ENCODE measurements around the gene DNPH1.
A peak's percentile ranks its signal among the peaks of the same experiment; 100 is the strongest.

DNPH1 gene

DNA sequence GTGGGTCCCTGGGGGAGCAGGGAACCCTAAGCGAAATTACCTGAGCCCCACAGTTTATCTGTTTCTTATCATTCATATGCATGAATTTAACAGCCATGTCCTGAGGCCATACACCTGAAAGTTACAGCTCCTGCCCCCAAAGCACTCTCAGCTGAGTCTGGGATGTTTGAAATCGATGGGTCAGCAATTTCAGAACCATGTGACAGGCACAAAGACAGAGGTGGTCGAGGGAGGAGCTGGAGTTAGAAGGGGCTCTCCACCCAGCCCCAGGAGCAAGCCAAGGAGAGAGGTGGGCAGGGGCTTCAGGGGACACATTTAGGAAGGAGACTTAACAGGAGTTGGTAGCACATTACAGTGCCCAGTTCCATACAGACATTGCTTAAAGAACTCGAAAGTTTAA is 28.9 kb upstream of the DNPH1 start:
- H3K4me3 Mint-ChIP-seq, result no peak overlapping the region

DNA sequence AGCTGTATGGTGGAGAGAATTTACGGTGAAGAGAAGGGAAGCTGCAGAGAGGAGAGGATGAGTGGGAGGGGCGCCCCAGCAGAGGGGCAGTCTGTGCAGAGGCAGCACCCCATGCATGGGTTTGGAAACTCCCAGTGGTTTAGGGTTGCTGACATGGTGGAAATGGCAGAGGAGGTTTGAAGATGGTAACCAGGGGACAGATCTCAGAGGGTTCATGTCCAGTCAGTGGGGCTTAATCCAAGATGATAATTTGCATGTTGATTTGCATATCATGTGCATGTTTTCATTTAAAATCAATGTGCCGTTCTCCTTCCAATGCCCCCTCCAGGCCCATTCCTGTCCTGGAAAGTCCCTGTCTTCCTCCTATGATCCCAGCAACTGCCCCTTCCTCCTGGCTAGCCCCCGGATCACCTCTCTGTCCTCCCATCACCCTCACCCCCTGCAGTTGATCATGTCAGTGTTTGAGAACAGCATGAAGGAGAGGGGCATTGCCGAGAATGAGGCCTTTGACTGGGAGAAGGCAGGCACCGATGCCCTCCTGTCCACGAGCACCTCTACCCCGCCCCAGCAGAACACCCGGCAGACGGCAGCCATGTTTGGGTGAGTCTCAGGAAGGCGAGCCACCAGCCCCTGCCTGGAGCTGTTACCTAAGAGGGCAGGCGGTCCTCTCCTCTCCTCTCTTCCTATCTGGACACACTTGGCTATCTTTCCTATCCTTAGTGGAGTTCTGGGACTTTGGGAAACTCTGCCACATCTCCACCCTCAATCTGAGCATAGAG is 28.3 kb upstream of the DNPH1 start:
- no peaks in the 10 kb centered on the region for H3K4me1 Mint-ChIP-seq
- H3K36me3 Mint-ChIP-seq, result no peaks in the 10 kb centered on the region
- H3K27me3 Mint-ChIP-seq, result peaks cover 53% of the 10 kb centered on the region
- H3K4me3 Mint-ChIP-seq, result no peak overlapping the region
- H3K27ac Mint-ChIP-seq, result peak overlapping the region; percentile 55
- H3K9me3 Mint-ChIP-seq, result no peaks in the 10 kb centered on the region
- DNase-seq, result no peak
- CTCF ChIA-PET, result interaction anchor here (1.2 kb wide), 1 partner anchor 140 kb away, joined by 3 read pairs; no protein-coding TSS in a partner anchor

More for the DNA sequence above, 28.9 kb upstream of the DNPH1 start:
- CTCF ChIA-PET, result interaction anchor here (1.2 kb wide), 1 partner anchor 139 kb away, joined by 3 read pairs; no protein-coding TSS in a partner anchor
- H3K9me3 Mint-ChIP-seq, result no peaks in the 10 kb centered on the region
- H3K36me3 Mint-ChIP-seq, result no peaks in the 10 kb centered on the region
- H3K27me3 Mint-ChIP-seq, result peaks cover 46% of the 10 kb centered on the region
- no peak overlapping the region for H3K27ac Mint-ChIP-seq
- H3K4me1 Mint-ChIP-seq, result no peaks in the 10 kb centered on the region
- DNase-seq, result no peak

- H3K27ac Mint-ChIP-seq, result peak overlapping the region; percentile 55
- DNase-seq, result no peak
- H3K27me3 Mint-ChIP-seq, result peaks cover 60% of the 10 kb centered on the region
- H3K9me3 Mint-ChIP-seq, result no peaks in the 10 kb centered on the region
- no peak overlapping the region for H3K4me3 Mint-ChIP-seq
- H3K4me1 Mint-ChIP-seq, result peaks cover 2% of the 10 kb centered on the region
- no peaks in the 10 kb centered on the region for H3K36me3 Mint-ChIP-seq
- CTCF ChIA-PET, result interaction anchor here (1.2 kb wide), 1 partner anchor 141 kb away, joined by 3 read pairs; no protein-coding TSS in a partner anchor
These were observed 27.5 kb upstream of the DNPH1 start for GRCh38 chr6:43256670-43257366.

GRCh38 chr6:43255408-43256054 is 26.2 kb upstream of the DNPH1 start:
- H3K4me3 Mint-ChIP-seq, result no peak overlapping the region
- H3K27me3 Mint-ChIP-seq, result peaks cover 72% of the 10 kb centered on the region
- CTCF ChIA-PET, result no interaction called here
- H3K9me3 Mint-ChIP-seq, result no peaks in the 10 kb centered on the region
- no peaks in the 10 kb centered on the region for H3K36me3 Mint-ChIP-seq
- H3K4me1 Mint-ChIP-seq, result peaks cover 13% of the 10 kb centered on the region
- DNase-seq, result no peak
- H3K27ac Mint-ChIP-seq, result peak overlapping the region; percentile 49

DNA sequence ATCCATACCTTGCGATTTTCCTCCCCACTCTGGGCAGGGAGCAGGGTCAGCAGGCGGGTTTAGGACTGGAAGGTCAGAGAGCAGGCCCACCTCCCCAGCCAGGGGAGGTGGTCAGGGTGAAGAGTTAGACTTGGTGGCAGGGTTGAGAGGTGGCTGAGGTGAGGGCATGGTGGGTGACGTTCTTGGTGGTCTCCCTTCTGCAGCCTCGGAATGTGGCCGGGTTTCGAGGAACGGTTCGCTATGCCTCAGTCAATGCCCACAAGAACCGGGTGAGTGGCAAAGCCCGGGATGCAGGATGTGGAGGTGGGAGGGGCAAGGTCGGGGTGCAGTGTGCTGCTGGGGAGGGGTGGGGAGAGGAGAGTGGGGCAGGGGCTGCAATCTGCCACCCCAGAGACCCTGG is 25.6 kb upstream of the DNPH1 start:
- Mint-ChIP-seq H3K9me3 (no peaks in the 10 kb centered on the region), H3K36me3 (no peaks in the 10 kb centered on the region), H3K27me3 (peaks cover 72% of the 10 kb centered on the region), H3K4me1 (peaks cover 14% of the 10 kb centered on the region), H3K27ac (no peak overlapping the region), H3K4me3 (no peak overlapping the region)
- DNase-seq, result no peak
- CTCF ChIA-PET, result no interaction called here

GRCh38 chr6:43254138-43254817 is 25.0 kb upstream of the DNPH1 start:
- Mint-ChIP-seq H3K4me3 (no peak overlapping the region), H3K9me3 (no peaks in the 10 kb centered on the region), H3K4me1 (peaks cover 14% of the 10 kb centered on the region), H3K27me3 (peaks cover 68% of the 10 kb centered on the region), H3K27ac (no peak overlapping the region), H3K36me3 (no peaks in the 10 kb centered on the region)
- CTCF ChIA-PET, result interaction anchor here (1.0 to 1.8 kb wide), 2 partner anchors 24 to 251 kb away, joined by 3 to 4 read pairs; no protein-coding TSS in a partner anchor
- no peak for DNase-seq

DNA sequence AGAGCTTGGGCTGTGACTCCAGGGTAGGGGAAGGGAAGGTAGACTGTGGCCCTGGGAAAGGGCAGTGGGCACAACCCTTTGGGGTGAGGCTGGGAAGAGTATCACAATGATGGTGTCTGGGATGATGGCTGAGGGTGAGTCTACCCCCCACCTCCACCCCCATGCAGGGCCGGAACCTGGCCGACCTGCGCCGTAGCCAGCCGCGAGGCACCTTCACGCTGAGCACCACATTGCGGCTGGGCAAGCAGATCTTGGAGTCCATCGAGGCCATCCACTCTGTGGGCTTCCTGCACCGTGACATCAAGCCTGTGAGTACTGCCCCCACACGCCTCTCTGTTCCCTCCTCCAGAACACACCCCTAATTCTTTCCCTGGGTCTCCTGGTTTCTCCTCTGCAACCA is 24.1 kb upstream of the DNPH1 start:
- H3K4me1 Mint-ChIP-seq, result peaks cover 14% of the 10 kb centered on the region
- no peaks in the 10 kb centered on the region for H3K36me3 Mint-ChIP-seq
- no peak for DNase-seq
- H3K27ac Mint-ChIP-seq, result no peak overlapping the region
- CTCF ChIA-PET, result interaction anchor here (0.6 to 1.8 kb wide), 2 partner anchors 145 to 252 kb away, joined by 4 read pairs; no protein-coding TSS in a partner anchor
- no peak overlapping the region for H3K4me3 Mint-ChIP-seq
- no peaks in the 10 kb centered on the region for H3K9me3 Mint-ChIP-seq
- peaks cover 63% of the 10 kb centered on the region for H3K27me3 Mint-ChIP-seq

- peaks cover 48% of the 10 kb centered on the region for H3K27me3 Mint-ChIP-seq
- CTCF ChIA-PET, result interaction anchor here (0.9 kb wide), 1 partner anchor 22 kb away, joined by 3 read pairs; the partner anchor contains the start of gene DNPH1
- H3K27ac Mint-ChIP-seq, result no peak overlapping the region
- no peak overlapping the region for H3K4me3 Mint-ChIP-seq
- peaks cover 30% of the 10 kb centered on the region for H3K4me1 Mint-ChIP-seq
- H3K36me3 Mint-ChIP-seq, result no peaks in the 10 kb centered on the region
- H3K9me3 Mint-ChIP-seq, result no peaks in the 10 kb centered on the region
- DNase-seq, result no peak
These were observed 21.7 kb upstream of the DNPH1 start for GRCh38 chr6:43250992-43251373.

DNA sequence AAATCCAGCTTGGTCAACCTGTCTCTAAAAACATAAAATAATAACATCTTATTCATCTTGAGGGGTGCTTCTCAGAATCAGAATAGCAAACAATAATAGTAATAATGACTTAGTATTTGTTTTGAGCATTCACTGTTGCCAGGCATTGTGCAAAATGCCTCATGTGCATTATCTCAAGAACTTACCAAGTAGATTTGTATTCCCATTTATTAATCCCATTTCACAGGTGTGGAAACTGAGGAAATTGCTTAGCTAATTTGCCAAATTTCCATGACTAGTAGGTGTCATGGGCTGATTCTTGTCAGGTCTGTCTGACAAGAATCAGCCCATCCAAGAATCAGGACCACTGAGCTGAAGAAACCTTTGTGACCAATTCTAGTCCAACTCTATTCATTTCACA is 19.5 kb upstream of the DNPH1 start:
- Mint-ChIP-seq H3K9me3 (no peaks in the 10 kb centered on the region), H3K4me3 (no peak overlapping the region), H3K27me3 (peaks cover 41% of the 10 kb centered on the region), H3K4me1 (peaks cover 30% of the 10 kb centered on the region), H3K27ac (no peak overlapping the region), H3K36me3 (no peaks in the 10 kb centered on the region)
- CTCF ChIA-PET, result interaction anchor here (1.0 kb wide), 1 partner anchor 19 kb away, joined by 3 read pairs; the partner anchor contains the start of gene DNPH1
- no peak for DNase-seq

GRCh38 chr6:43248101-43248500 is 18.8 kb upstream of the DNPH1 start:
- H3K36me3 Mint-ChIP-seq, result no peaks in the 10 kb centered on the region
- peak overlapping the region; percentile 75 for H3K4me3 Mint-ChIP-seq
- CTCF ChIA-PET, result no interaction called here
- no peak for DNase-seq
- peaks cover 30% of the 10 kb centered on the region for H3K4me1 Mint-ChIP-seq
- no peaks in the 10 kb centered on the region for H3K9me3 Mint-ChIP-seq
- H3K27ac Mint-ChIP-seq, result no peak overlapping the region
- H3K27me3 Mint-ChIP-seq, result peaks cover 34% of the 10 kb centered on the region

DNA sequence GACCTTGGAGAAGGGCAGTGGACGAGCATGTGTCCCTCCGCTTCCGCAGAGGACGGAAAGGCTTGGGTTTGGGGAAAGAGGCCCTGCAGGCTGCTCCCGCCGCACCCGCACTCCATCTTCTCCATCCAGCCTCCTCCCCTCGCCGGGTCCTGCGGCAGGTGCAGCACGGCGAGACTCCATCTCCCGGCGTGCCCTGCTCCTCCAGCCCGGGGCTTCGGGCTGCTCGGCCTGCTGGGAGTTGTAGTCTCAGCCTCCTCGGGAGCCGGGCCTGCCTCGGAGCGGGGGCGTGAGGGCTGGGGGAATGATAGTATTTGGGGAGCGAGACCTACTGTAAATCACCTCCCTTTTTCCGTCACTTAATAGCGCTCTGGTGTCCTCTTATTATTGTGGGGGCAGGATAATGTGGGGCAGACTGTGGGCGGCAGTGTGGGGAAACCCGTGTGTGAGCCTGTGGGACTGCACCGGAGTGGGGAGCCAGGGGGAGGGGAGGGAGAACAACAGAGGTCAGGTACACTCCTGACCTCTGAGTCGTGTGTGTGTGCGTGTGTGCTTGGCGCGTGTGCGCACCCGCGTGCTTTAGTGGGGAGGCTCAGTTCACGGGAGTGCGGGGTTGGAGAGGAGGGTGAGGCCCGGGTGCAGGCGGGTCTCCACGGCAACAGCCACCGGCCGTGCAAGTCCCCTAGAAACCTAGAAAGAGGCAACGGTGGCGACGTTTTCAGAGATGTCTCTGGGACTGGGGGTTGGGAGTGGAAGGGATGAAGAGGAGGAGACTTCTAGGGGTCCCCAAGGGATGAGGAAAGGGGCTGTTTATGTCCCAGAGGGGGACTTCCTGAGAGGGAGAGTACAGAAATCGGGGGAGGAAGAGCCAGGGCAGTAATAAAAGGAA is 18.1 kb upstream of the DNPH1 start:
- peak; percentile 89 for DNase-seq
- Mint-ChIP-seq H3K27ac (peak overlapping the region; percentile 71), H3K4me1 (peaks cover 30% of the 10 kb centered on the region), H3K27me3 (peaks cover 27% of the 10 kb centered on the region), H3K4me3 (peak overlapping the region; percentile 75), H3K9me3 (no peaks in the 10 kb centered on the region), H3K36me3 (no peaks in the 10 kb centered on the region)
- CTCF ChIA-PET, result interaction anchor here (1.0 to 1.8 kb wide), 3 partner anchors 10 to 24 kb away, joined by 3 to 11 read pairs (median 4); partner anchors contain the start of gene DNPH1

DNA sequence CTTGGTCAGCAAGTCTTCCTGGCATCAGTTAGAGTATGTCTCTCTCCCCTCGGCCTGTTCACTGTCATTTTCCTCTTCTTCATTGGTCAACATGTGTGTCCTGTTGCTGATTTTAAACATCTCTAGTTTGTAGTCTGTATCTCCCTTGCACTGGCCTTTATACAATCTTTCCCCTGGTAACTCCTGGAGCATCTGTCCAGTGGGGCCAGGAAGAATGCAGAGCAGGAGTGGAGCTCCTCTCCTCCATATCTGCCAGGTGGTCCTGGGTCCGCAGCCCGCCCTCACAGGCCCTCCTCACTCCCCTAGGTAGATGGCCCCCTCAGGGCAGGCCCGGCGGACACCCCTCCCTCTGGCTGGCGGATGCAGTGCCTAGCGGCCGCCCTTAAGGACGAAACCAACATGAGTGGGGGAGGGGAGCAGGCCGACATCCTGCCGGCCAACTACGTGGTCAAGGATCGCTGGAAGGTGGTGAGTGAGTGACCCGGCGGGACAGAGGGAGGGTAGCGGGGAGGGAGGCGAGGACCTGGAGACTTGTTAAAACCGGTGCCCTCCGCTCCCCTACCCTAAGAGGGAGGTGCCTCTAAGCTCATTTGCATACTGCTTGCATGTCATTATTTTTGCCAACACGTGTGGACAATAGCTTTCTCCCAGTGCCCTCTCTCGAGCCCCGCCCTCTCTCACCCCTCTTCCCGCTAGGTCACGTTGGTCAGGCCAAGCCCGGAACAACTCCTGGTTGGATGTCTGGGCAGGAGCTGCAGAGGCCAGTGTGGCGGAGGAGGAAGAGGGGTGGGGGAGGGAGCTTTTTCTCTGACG is 17.2 kb upstream of the DNPH1 start:
- peak overlapping the region; percentile 75 for H3K4me3 Mint-ChIP-seq
- peak; percentile 57 for DNase-seq
- peaks cover 18% of the 10 kb centered on the region for H3K27me3 Mint-ChIP-seq
- peaks cover 26% of the 10 kb centered on the region for H3K4me1 Mint-ChIP-seq
- H3K9me3 Mint-ChIP-seq, result no peaks in the 10 kb centered on the region
- H3K36me3 Mint-ChIP-seq, result no peaks in the 10 kb centered on the region
- CTCF ChIA-PET, result interaction anchor here (0.8 to 1.8 kb wide), 4 partner anchors 9 to 36 kb away, joined by 3 to 11 read pairs (median 4); partner anchors contain the start of gene DNPH1
- H3K27ac Mint-ChIP-seq, result no peak overlapping the region
